Right forelimb (tissue), 1 donor: ENCODE measurements around the gene ABCG1.

Source experiments
- DNase-seq: peaks from one replicate; pipeline ENCODE4 v3.0.0-alpha.2; 2018

Gene ABCG1

GRCh38 chr21:42252778-42253340 lies 33.9 kb downstream of the ABCG1 start:
- no peak for DNase-seq

GRCh38 chr21:42253466-42253865 lies 34.5 kb downstream of the ABCG1 start:
- DNase-seq = no peak

GRCh38 chr21:42254083-42254482 lies 35.1 kb downstream of the ABCG1 start:
- DNase-seq = no peak

- DNase-seq = no peak
Measured at GRCh38 chr21:42254651-42255601, 36.0 kb downstream of the ABCG1 start.

- DNase-seq = no peak
Measured at GRCh38 chr21:42255825-42256224, 36.9 kb downstream of the ABCG1 start.

- no peak for DNase-seq
Measured at GRCh38 chr21:42256316-42256715, 37.4 kb downstream of the ABCG1 start.

GRCh38 chr21:42257091-42257765 lies 38.3 kb downstream of the ABCG1 start:
- no peak for DNase-seq

- peak; percentile 65 for DNase-seq
Measured at GRCh38 chr21:42258150-42258884, 39.4 kb downstream of the ABCG1 start.

- DNase-seq = no peak
Measured at GRCh38 chr21:42258885-42259407, 40.0 kb downstream of the ABCG1 start.

GRCh38 chr21:42260121-42260520 lies 41.2 kb downstream of the ABCG1 start:
- DNase-seq = no peak

- DNase-seq = no peak
Measured at GRCh38 chr21:42261829-42262200, 42.9 kb downstream of the ABCG1 start.

- DNase-seq = no peak
Measured at GRCh38 chr21:42262831-42263231, 43.9 kb downstream of the ABCG1 start.

GRCh38 chr21:42263591-42264131 lies 44.7 kb downstream of the ABCG1 start:
- DNase-seq = no peak

- no peak for DNase-seq
Measured at GRCh38 chr21:42264245-42265195, 45.6 kb downstream of the ABCG1 start.

- DNase-seq = no peak
Measured at GRCh38 chr21:42265231-42265812, 46.4 kb downstream of the ABCG1 start.

GRCh38 chr21:42266971-42267556 lies 48.1 kb downstream of the ABCG1 start:
- no peak for DNase-seq

- no peak for DNase-seq
Measured at GRCh38 chr21:42269386-42269785, 50.4 kb downstream of the ABCG1 start.

GRCh38 chr21:42271065-42271464 lies 52.1 kb downstream of the ABCG1 start:
- DNase-seq = no peak

GRCh38 chr21:42272109-42272962 lies 53.4 kb downstream of the ABCG1 start:
- DNase-seq = no peak
